ENCODE data around the gene SLIT3.
A peak's percentile ranks its signal among the peaks of the same experiment; 100 is the strongest.

SLIT3 gene

DNA sequence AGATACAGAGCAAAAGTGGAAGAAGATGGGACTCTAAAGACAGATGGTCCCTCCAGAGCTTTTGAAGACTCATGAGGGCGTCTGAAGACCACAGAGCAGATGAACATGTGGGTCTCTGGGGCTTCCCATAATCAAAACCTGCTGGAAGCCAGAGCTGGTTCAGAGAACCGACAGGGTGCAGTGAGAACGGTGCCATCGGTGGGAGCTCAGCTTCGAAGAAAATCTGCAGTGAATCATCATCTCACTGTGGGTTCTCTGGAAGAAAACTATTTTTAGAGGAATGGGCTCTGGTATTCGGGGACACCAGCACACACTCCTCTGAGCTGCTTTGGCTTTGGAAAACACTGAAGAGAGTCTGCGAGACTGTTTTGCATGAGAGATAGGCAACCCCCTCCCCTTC, 499.4 kb downstream of the SLIT3 start:
- H3K4me3 ChIP-seq (ENCODE audit: low read length, poor library complexity, severe bottlenecking) = no peak overlapping the region
- no peaks in the 10 kb centered on the region for H4K20me1 ChIP-seq (ENCODE audit: insufficient read depth, low read length, poor library complexity, severe bottlenecking)
- H3K27me3 ChIP-seq (ENCODE audit: insufficient read depth, low read length, poor library complexity, severe bottlenecking) = no peaks in the 10 kb centered on the region
- H3K79me2 ChIP-seq (ENCODE audit: insufficient read depth, low read length) = no peaks in the 10 kb centered on the region
- H3K9ac ChIP-seq (ENCODE audit: low read depth, low read length, poor library complexity, severe bottlenecking) = no peak overlapping the region
- no peaks in the 10 kb centered on the region for H3K9me3 ChIP-seq (ENCODE audit: insufficient read depth, low read depth, low read length)
- no peaks in the 10 kb centered on the region for H3F3A ChIP-seq (ENCODE audit: low read depth)
- H3K9me2 ChIP-seq (replicated peaks; ENCODE audit: low read depth, low read length) = no peaks in the 10 kb centered on the region
- H3K4me2 ChIP-seq (ENCODE audit: low read depth, low read length, poor library complexity, severe bottlenecking) = no peak overlapping the region
- H2AFZ ChIP-seq (ENCODE audit: low read length) = 0 out of 2 replicates have a peak overlapping the region, but pooled peaks have one; percentile 11
- H3K4me1 ChIP-seq (ENCODE audit: insufficient read depth, low read length, poor library complexity, severe bottlenecking) = peaks cover 32% of the 10 kb centered on the region
- TF ChIP-seq, protein P1, sequence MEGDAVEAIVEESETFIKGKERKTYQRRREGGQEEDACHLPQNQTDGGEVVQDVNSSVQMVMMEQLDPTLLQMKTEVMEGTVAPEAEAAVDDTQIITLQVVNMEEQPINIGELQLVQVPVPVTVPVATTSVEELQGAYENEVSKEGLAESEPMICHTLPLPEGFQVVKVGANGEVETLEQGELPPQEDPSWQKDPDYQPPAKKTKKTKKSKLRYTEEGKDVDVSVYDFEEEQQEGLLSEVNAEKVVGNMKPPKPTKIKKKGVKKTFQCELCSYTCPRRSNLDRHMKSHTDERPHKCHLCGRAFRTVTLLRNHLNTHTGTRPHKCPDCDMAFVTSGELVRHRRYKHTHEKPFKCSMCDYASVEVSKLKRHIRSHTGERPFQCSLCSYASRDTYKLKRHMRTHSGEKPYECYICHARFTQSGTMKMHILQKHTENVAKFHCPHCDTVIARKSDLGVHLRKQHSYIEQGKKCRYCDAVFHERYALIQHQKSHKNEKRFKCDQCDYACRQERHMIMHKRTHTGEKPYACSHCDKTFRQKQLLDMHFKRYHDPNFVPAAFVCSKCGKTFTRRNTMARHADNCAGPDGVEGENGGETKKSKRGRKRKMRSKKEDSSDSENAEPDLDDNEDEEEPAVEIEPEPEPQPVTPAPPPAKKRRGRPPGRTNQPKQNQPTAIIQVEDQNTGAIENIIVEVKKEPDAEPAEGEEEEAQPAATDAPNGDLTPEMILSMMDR (conservative IDR thresholded peaks at IDR 0.05; ENCODE audit: low read length) = no peak
- H3K36me3 ChIP-seq (ENCODE audit: insufficient read depth, low read length) = no peaks in the 10 kb centered on the region

DNA sequence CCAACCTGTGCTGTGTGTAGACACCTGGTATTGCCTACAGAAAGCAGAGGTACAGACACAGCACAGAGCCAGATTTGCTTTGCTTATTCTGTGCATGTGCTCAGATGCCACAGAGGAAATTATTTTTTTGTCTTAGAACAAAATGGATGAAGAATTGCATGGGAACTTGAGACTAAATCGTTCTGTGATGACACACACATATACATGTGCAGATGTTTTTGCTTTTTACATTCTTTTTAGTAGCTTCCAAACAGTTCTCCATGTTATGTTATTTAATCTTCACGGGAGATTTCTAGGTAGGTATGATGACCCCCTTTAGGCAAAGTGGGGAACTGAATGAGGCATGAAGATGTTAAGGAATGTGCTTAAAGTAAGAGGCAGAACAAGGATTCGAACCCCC, 500.2 kb downstream of the SLIT3 start:
- Histone ChIP-seq H3K79me2 (ENCODE audit: insufficient read depth, low read length) (no peaks in the 10 kb centered on the region), H3K4me2 (ENCODE audit: low read depth, low read length, poor library complexity, severe bottlenecking) (no peak overlapping the region), H3K9me3 (ENCODE audit: insufficient read depth, low read depth, low read length) (no peaks in the 10 kb centered on the region), H3K27me3 (ENCODE audit: insufficient read depth, low read length, poor library complexity, severe bottlenecking) (no peaks in the 10 kb centered on the region), H4K20me1 (ENCODE audit: insufficient read depth, low read length, poor library complexity, severe bottlenecking) (no peaks in the 10 kb centered on the region), H3K4me3 (ENCODE audit: low read length, poor library complexity, severe bottlenecking) (no peak overlapping the region), H2AFZ (ENCODE audit: low read length) (no peak overlapping the region), H3K4me1 (ENCODE audit: insufficient read depth, low read length, poor library complexity, severe bottlenecking) (peaks cover 40% of the 10 kb centered on the region), H3K9me2 (replicated peaks; ENCODE audit: low read depth, low read length) (no peaks in the 10 kb centered on the region), H3F3A (ENCODE audit: low read depth) (no peaks in the 10 kb centered on the region), H3K9ac (ENCODE audit: low read depth, low read length, poor library complexity, severe bottlenecking) (no peak overlapping the region), H3K36me3 (ENCODE audit: insufficient read depth, low read length) (no peaks in the 10 kb centered on the region)
- TF ChIP-seq EZH2phosphoT487 (IDR thresholded peaks at IDR 0.05; ENCODE audit: borderline replicate concordance) = no peak
- TF ChIP-seq, protein P1 (conservative IDR thresholded peaks at IDR 0.05; ENCODE audit: low read length) = no peak; the same call in 1 of the 2 replicates

DNA sequence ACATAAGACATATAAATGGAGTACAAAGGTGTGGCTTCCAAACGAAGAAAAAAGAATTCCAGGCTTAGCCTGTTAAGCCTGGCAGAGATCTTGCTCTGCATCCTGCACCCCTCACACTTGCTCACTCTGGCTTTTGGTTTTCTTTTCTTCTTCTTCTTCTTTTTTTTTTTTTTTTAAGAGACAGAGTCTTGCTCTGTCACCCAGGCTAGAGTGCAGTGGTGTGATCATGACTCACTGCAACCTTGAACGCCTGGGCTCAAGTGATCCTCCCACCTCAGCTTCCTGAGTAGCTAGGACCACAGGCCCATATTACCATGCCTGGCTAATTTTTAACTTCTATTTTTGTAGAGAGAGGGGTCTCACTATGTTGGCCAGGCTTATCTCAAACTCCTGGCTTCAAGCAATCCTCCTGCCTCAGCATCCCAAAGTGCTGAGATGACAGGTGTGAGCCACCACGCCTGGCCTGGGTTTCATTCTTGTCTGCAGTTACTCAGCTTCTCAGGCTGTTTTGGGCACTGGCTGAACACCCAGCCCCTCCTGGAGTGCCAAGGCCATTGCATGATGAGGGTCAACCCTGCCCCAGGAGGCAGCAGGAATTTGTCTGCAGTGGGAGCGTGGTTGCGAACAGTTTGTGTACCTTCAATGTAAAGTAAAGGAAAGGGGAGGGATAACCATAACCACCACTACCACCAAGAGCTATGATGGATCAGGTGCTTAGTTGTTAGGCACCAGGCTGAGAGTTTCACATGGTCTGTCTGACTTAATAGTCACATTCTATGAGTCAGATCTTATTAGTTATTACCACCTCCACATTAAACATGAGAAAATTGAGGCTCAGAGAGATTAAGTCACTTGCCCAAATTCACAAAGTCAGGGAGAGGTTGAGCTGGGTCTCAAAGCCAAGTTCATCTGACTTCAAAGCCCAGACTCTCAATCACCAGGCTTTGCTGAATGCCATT, 502.6 kb downstream of the SLIT3 start:
- no peaks in the 10 kb centered on the region for H4K20me1 ChIP-seq (ENCODE audit: insufficient read depth, low read length, poor library complexity, severe bottlenecking)
- H3K4me1 ChIP-seq (ENCODE audit: insufficient read depth, low read length, poor library complexity, severe bottlenecking) = peaks cover 54% of the 10 kb centered on the region
- H3K79me2 ChIP-seq (ENCODE audit: insufficient read depth, low read length) = no peaks in the 10 kb centered on the region
- peak overlapping the region; percentile 62 for H3K9ac ChIP-seq (ENCODE audit: low read depth, low read length, poor library complexity, severe bottlenecking)
- peak overlapping the region; percentile 40; the same call in 1 of the 2 replicates for H2AFZ ChIP-seq (ENCODE audit: low read length)
- no peaks in the 10 kb centered on the region for H3K9me2 ChIP-seq (replicated peaks; ENCODE audit: low read depth, low read length)
- no peaks in the 10 kb centered on the region for H3F3A ChIP-seq (ENCODE audit: low read depth)
- peak overlapping the region; percentile 56 for H3K4me2 ChIP-seq (ENCODE audit: low read depth, low read length, poor library complexity, severe bottlenecking)
- no peaks in the 10 kb centered on the region for H3K9me3 ChIP-seq (ENCODE audit: insufficient read depth, low read depth, low read length)
- no peaks in the 10 kb centered on the region for H3K27me3 ChIP-seq (ENCODE audit: insufficient read depth, low read length, poor library complexity, severe bottlenecking)
- no peaks in the 10 kb centered on the region for H3K36me3 ChIP-seq (ENCODE audit: insufficient read depth, low read length)
- no peak overlapping the region for H3K4me3 ChIP-seq (ENCODE audit: low read length, poor library complexity, severe bottlenecking)
- no peak for TF ChIP-seq EZH2phosphoT487 (IDR thresholded peaks at IDR 0.05; ENCODE audit: borderline replicate concordance)
- TF ChIP-seq, protein P1 (conservative IDR thresholded peaks at IDR 0.05; ENCODE audit: low read length) = no peak

Data from Loucy (cell line).